Measurements from ENCODE around the gene CTSA. TPM values are rescaled to one million over a fixed set of nuclear protein-coding genes. Genes with fewer than 3 reads are reported as not detected.

CTSA gene
- total RNA-seq, 1 donor from 2014 or later, result 92.1 TPM

- no peak overlapping the region for H3K27ac Mint-ChIP-seq
- TF ChIP-seq CTCF (IDR thresholded peaks at IDR 0.05; ENCODE audit: unreplicated experiment), result no peak
- no peaks in the 10 kb centered on the region for H3K9me3 Mint-ChIP-seq (ENCODE audit: low read depth)
- no peaks in the 10 kb centered on the region for H3K4me1 Mint-ChIP-seq (ENCODE audit: low read depth)
- H3K4me3 Mint-ChIP-seq (ENCODE audit: low read depth), result no peak overlapping the region
- no peaks in the 10 kb centered on the region for H3K27me3 Mint-ChIP-seq
- H3K36me3 Mint-ChIP-seq (ENCODE audit: insufficient read depth), result peaks cover 7% of the 10 kb centered on the region
- DNase-seq (ENCODE audit: low spot score, unreplicated experiment), result no peak
Observed at GRCh38 chr20:45845452-45845851, 45.7 kb upstream of the CTSA start.

GRCh38 chr20:45848421-45848820 lies 42.7 kb upstream of the CTSA start:
- Mint-ChIP-seq H3K9me3 (ENCODE audit: low read depth) (no peaks in the 10 kb centered on the region), H3K36me3 (ENCODE audit: insufficient read depth) (peaks cover 5% of the 10 kb centered on the region), H3K4me3 (ENCODE audit: low read depth) (no peak overlapping the region), H3K27me3 (no peaks in the 10 kb centered on the region), H3K27ac (no peak overlapping the region), H3K4me1 (ENCODE audit: low read depth) (peaks cover 2% of the 10 kb centered on the region)
- DNase-seq (ENCODE audit: low spot score, unreplicated experiment), result no peak
- TF ChIP-seq CTCF (IDR thresholded peaks at IDR 0.05; ENCODE audit: unreplicated experiment), result no peak

- no peaks in the 10 kb centered on the region for H3K27me3 Mint-ChIP-seq
- H3K4me1 Mint-ChIP-seq (ENCODE audit: low read depth), result peaks cover 7% of the 10 kb centered on the region
Observed at GRCh38 chr20:45848969-45849582, 42.1 kb upstream of the CTSA start.

GRCh38 chr20:45850238-45850637 lies 40.9 kb upstream of the CTSA start:
- Mint-ChIP-seq H3K4me3 (ENCODE audit: low read depth) (no peak overlapping the region), H3K27ac (no peak overlapping the region), H3K27me3 (no peaks in the 10 kb centered on the region), H3K36me3 (ENCODE audit: insufficient read depth) (no peaks in the 10 kb centered on the region), H3K4me1 (ENCODE audit: low read depth) (peaks cover 7% of the 10 kb centered on the region), H3K9me3 (ENCODE audit: low read depth) (no peaks in the 10 kb centered on the region)
- no peak for DNase-seq (ENCODE audit: low spot score, unreplicated experiment)
- no peak for TF ChIP-seq CTCF (IDR thresholded peaks at IDR 0.05; ENCODE audit: unreplicated experiment)

More at GRCh38 chr20:45848969-45849582, 42.1 kb upstream of the CTSA start:
- DNase-seq (ENCODE audit: low spot score, unreplicated experiment), result no peak
- Mint-ChIP-seq H3K27ac (no peak overlapping the region), H3K4me3 (ENCODE audit: low read depth) (no peak overlapping the region), H3K9me3 (ENCODE audit: low read depth) (no peaks in the 10 kb centered on the region), H3K36me3 (ENCODE audit: insufficient read depth) (peaks cover 5% of the 10 kb centered on the region)
- no peak for TF ChIP-seq CTCF (IDR thresholded peaks at IDR 0.05; ENCODE audit: unreplicated experiment)

- Mint-ChIP-seq H3K4me1 (ENCODE audit: low read depth) (peaks cover 7% of the 10 kb centered on the region), H3K27me3 (no peaks in the 10 kb centered on the region), H3K36me3 (ENCODE audit: insufficient read depth) (no peaks in the 10 kb centered on the region), H3K4me3 (ENCODE audit: low read depth) (no peak overlapping the region), H3K27ac (no peak overlapping the region), H3K9me3 (ENCODE audit: low read depth) (no peaks in the 10 kb centered on the region)
- no peak for TF ChIP-seq CTCF (IDR thresholded peaks at IDR 0.05; ENCODE audit: unreplicated experiment)
- no peak for DNase-seq (ENCODE audit: low spot score, unreplicated experiment)
Observed at GRCh38 chr20:45850926-45851325, 40.2 kb upstream of the CTSA start.
